SK-N-SH (cell line): ENCODE data around the gene PCSK5.

Experiments
- CTCF ChIP-seq: fragments of 200-600 bp; sonication (generic); IDR thresholded peaks from 2 replicates; pipeline ENCODE4 v1.6.1; 2017; ENCODE audit warnings: antibody characterized with exemption, mild to moderate bottlenecking, moderate library complexity
- GABPA ChIP-seq: IDR thresholded peaks from 2 replicates; pipeline ENCODE4 v1.4.0; 2012; ENCODE audit warnings: low read depth, mild to moderate bottlenecking
- MEF2A ChIP-seq: IDR thresholded peaks from 2 replicates; pipeline ENCODE4 v1.4.0; 2012; ENCODE audit warnings: low read depth, borderline replicate concordance
- POLR2AphosphoS5 ChIP-seq: IDR thresholded peaks from 2 replicates; pipeline ENCODE4 v1.6.1; 2012; ENCODE audit warnings: low read depth, low read length
- RAD21 ChIP-seq: IDR thresholded peaks from 2 replicates; pipeline ENCODE4 v1.6.1; 2012; ENCODE audit warnings: mild to moderate bottlenecking, low read length

GRCh38 chr9:75941066-75941465 is 50.6 kb downstream of the PCSK5 start:
- TF ChIP-seq MEF2A (no peak), POLR2AphosphoS5 (no peak), CTCF (no peak), RAD21 (no peak), GABPA (no peak)
